DOHH2 (cell line): ENCODE measurements around the gene ZNHIT6.

Source experiments
- CTCF ChIP-seq: fragments of 200-600 bp; sonication (generic); IDR thresholded peaks from one replicate; pipeline ENCODE4 v1.5.1; 2014; ENCODE audit warnings: antibody characterized with exemption, mild to moderate bottlenecking, low read depth, low read length; ENCODE audit not compliant: poor library complexity, severe bottlenecking
- EZH2phosphoT487 ChIP-seq: fragments of 200-600 bp; sonication (generic); IDR thresholded peaks from 2 replicates; pipeline ENCODE4 v1.6.1; 2017; ENCODE audit warnings: borderline replicate concordance, mild to moderate bottlenecking, antibody characterized with exemption, low read length, moderate library complexity, mixed read lengths

GRCh38 chr1:85708829-85709227 lies 595 bp upstream of the ZNHIT6 start:
- TF ChIP-seq CTCF (no peak), EZH2phosphoT487 (no peak)
